ENCODE measurements around the gene SHC4. TPM values are rescaled to one million over a fixed set of nuclear protein-coding genes. Genes with fewer than 3 reads are reported as not detected.

SHC4 gene
- total and polyA plus RNA-seq, 2 of the 8 experiments (the other 6 are each of a cell fraction or from before 2014, with no cell fraction given) = 0.15 to 0.30 TPM

DNA sequence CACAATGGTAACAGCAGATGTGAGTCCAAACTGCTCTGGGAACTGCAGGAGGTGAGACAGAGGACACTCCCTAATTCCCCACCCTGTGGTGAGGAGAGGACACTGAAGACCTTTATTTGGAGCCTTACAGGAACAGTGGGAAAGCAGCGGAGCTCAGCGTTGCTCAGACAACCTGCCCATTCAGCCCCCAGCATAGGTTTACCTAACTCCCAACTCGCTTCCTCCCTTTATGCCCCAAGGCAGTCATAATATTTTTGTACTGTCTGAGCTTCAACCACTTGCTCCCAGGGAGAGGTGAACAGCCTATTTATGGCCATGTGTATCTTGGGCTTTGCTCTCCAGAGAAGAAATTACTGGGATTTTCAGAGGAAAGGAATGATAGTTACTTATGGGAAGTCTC is 34.1 kb downstream of the SHC4 start:
- Histone ChIP-seq H4K91ac (replicated peaks; ENCODE audit: insufficient read length, low read length) (no peak overlapping the region), H2AK5ac (ENCODE audit: low read depth, low read length) (no peak overlapping the region), H3K79me2 (ENCODE audit: control insufficient read depth in 1 of 2, insufficient read depth in 2 of 2, low read length in 2 of 2) (no peaks in the 10 kb centered on the region), H3K4me1 (replicated peaks in 1 of 4; ENCODE audit: control insufficient read depth in 3 of 4, insufficient read depth in 4 of 4, low read length in 3 of 4) (no peaks in the 10 kb centered on the region), H4K20me1 (replicated peaks in 1 of 2; ENCODE audit: control insufficient read depth in 1 of 2, insufficient read depth in 2 of 2, low read length in 2 of 2) (no peaks in the 10 kb centered on the region), H3K4me3 (ENCODE audit: extremely low read depth in 1 of 4, insufficient read depth in 2 of 4, low read depth in 3 of 4, low read length in 4 of 4) (no peak overlapping the region), H3K18ac (ENCODE audit: extremely low read depth, low read length) (no peak overlapping the region), H3K14ac (ENCODE audit: insufficient read length) (no peak overlapping the region), H3K9ac (replicated peaks in 1 of 4; ENCODE audit: extremely low read depth in 1 of 4, low read depth in 3 of 4, low read length in 3 of 4) (no peak overlapping the region), H2BK5ac (ENCODE audit: low read depth, low read length) (no peak overlapping the region), H3K4me2 (ENCODE audit: insufficient read depth in 1 of 2, low read depth in 2 of 2, low read length in 2 of 2) (no peak overlapping the region), H2BK120ac (replicated peaks; ENCODE audit: low read depth, low read length) (no peak overlapping the region), H3K36me3 (ENCODE audit: control insufficient read depth in 2 of 4, insufficient read depth in 4 of 4, low read length in 3 of 4) (no peaks in the 10 kb centered on the region), H3K79me1 (ENCODE audit: low read depth, low read length) (no peaks in the 10 kb centered on the region), H3K56ac (replicated peaks; ENCODE audit: insufficient read length, low read depth, low read length) (no peak overlapping the region), H3K27ac (ENCODE audit: low read depth, low read length) (no peak overlapping the region), H3K23me2 (ENCODE audit: low read depth, low read length) (no peaks in the 10 kb centered on the region), H2AFZ (ENCODE audit: low read length) (no peak overlapping the region), H3K4ac (replicated peaks; ENCODE audit: insufficient read length, low read depth, low read length) (no peak overlapping the region), H2BK15ac (ENCODE audit: low read length) (no peak overlapping the region), H2BK20ac (ENCODE audit: low read length) (no peak overlapping the region), H4K8ac (ENCODE audit: extremely low read depth, insufficient read depth, low read length) (no peak overlapping the region; the same call in 1 of the 2 replicates), H4K5ac (ENCODE audit: insufficient read length, low read depth, low read length) (no peak overlapping the region), H3K27me3 (replicated peaks in 1 of 4; ENCODE audit: control insufficient read depth in 3 of 4, extremely low read depth in 1 of 4, insufficient read depth in 3 of 4, low read length in 3 of 4) (peaks cover 0 to 1% (median 0%) of the 10 kb centered on the region in 4 experiments; a peak in 1 of 7 replicates), H3K23ac (ENCODE audit: insufficient read length) (no peak overlapping the region), H3K9me3 (ENCODE audit: insufficient read depth in 2 of 2, low read depth in 1 of 2, low read length in 1 of 2) (no peaks in the 10 kb centered on the region), H2BK12ac (ENCODE audit: low read depth, low read length) (no peak overlapping the region)
- ChIA-PET POLR2A (ENCODE audit: partially characterized antibody) (no interaction called here), CTCF (ENCODE audit: partially characterized antibody) (interaction anchor here (0.7 kb wide), 1 partner anchor 41 kb away, joined by 3 read pairs; no protein-coding TSS in a partner anchor)
- no peak for TF ChIP-seq CHD2 (IDR thresholded peaks at IDR 0.05; ENCODE audit: low read length)
- TF ChIP-seq SIN3A (conservative IDR thresholded peaks at IDR 0.05 in 1 of 2, IDR thresholded peaks at IDR 0.05 in 1 of 2; ENCODE audit: low read depth in 1 of 2, low read length in 2 of 2) = no peak
- no peak for TF ChIP-seq TEAD4 (IDR thresholded peaks at IDR 0.05; ENCODE audit: low read depth, low read length)
- no peak for TF ChIP-seq KDM5A (IDR thresholded peaks at IDR 0.05; ENCODE audit: low read length)
- no peak for TF ChIP-seq BRCA1 (IDR thresholded peaks at IDR 0.05; ENCODE audit: low read depth, low read length)
- no peak for TF ChIP-seq TAF1 (IDR thresholded peaks at IDR 0.05; ENCODE audit: low read depth, low read length)
- TF ChIP-seq USF2 (IDR thresholded peaks at IDR 0.05; ENCODE audit: low read length) = no peak
- no peak for TF ChIP-seq JUN (IDR thresholded peaks at IDR 0.05; ENCODE audit: low read depth, low read length)
- no peak for TF ChIP-seq POLR2A (IDR thresholded peaks at IDR 0.05; ENCODE audit: control extremely low read depth in 1 of 2, low read depth in 2 of 2, low read length in 2 of 2)
- no peak for TF ChIP-seq CBX5 (IDR thresholded peaks at IDR 0.05; ENCODE audit: low read depth, low read length)
- TF ChIP-seq RBBP5 (IDR thresholded peaks at IDR 0.05; ENCODE audit: borderline replicate concordance, low read depth, low read length) = no peak
- WGBS, 2 experiments (ENCODE audit: extremely low coverage in 1 of 2, insufficient coverage in 1 of 2, insufficient read length in 1 of 2, insufficient replicate concordance in 2 of 2, low coverage in 1 of 2, low lambda C conversion rate in 2 of 2, missing lambda C conversion rate in 1 of 2) = 77% methylated on average over 3 of the region's 3 CpGs; no CpG with 5 or more reads in 1 of the 2 experiments
- DNase-seq (ENCODE audit: low read depth in 1 of 2, low spot score in 2 of 2) (no peak), FAIRE-seq (no peak)
